Loucy (cell line): Measurements from ENCODE around the gene E4F1.

Experiments used
- CTCF ChIP-seq: fragments of 200-600 bp; sonication (generic); conservative IDR thresholded peaks from 2 replicates; pipeline ENCODE4 v1.5.1; 2014; ENCODE audit warnings: mild to moderate bottlenecking, antibody characterized with exemption, low read length
- EZH2phosphoT487 ChIP-seq: fragments of 200-600 bp; IDR thresholded peaks from 2 replicates; pipeline ENCODE4 v1.6.1; 2018; ENCODE audit warnings: antibody characterized with exemption, mild to moderate bottlenecking, moderate library complexity, borderline replicate concordance

- TF ChIP-seq CTCF, result no peak
- no peak for TF ChIP-seq EZH2phosphoT487
These were observed 7.0 kb downstream of the E4F1 start for GRCh38 chr16:2230376-2230775.
